ENCODE results near the gene GRM2.

- TF ChIP-seq CTCF (IDR thresholded peaks at IDR 0.05 in 4 of 5, conservative IDR thresholded peaks at IDR 0.05 in 1 of 5): no peak
- TF ChIP-seq POLR2A (IDR thresholded peaks at IDR 0.05): no peak
Observed at GRCh38 chr3:51711352-51712037, 4.6 kb downstream of the GRM2 start.

Data from gastrocnemius medialis (tissue), 4 donors.